Stimulated activated CD4-positive, alpha-beta T cell treated with anti-CD3 and anti-CD28 coated beads, Interleukin-1b, Interleukin-23, amount 100 ng/mL, for 48 hours (primary cell): ENCODE data around the gene RAB39B.
"Not testable (repeated sequence)": the region's sequence is repeated elsewhere in the genome, so short reads cannot be mapped to it uniquely, and the experiment has no call there.

ENCODE experiments used
- DNase-seq: peaks from one replicate; pipeline ENCODE4 v3.0.0-alpha.2; 2020

The RAB39B gene, protein sequence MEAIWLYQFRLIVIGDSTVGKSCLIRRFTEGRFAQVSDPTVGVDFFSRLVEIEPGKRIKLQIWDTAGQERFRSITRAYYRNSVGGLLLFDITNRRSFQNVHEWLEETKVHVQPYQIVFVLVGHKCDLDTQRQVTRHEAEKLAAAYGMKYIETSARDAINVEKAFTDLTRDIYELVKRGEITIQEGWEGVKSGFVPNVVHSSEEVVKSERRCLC

DNA sequence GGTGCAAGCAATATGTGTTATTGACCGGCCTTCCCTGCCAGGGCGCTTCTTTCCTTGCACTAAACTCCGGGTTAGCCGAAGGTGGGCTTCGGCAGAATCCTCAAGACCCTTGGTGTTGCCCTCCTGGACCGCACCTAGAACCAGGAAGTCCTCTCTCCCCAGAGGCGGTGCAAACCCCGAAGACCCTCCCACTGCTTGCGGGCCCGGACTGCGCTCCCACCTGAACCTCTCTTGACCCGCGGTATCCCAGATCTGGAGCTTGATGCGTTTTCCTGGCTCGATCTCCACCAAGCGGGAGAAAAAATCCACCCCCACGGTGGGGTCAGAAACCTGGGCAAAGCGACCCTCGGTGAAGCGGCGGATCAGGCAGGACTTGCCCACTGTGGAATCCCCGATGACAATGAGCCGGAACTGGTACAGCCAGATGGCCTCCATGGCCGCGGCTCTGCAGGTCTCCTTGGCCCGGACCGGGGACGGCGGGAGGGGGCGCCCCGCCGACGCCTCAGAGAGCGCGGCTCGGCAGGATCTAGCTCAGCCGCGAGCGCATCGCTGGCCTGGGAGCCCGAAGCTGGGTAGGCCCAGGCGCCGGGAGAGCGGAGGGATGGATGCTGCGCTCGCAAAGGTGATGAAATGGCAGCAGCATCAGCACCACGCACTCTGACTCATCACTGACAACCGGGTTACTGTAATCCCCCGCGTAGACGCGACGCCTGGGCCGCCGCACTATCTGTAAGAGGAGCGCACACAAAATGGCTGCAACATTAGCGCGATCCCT is at the start of gene RAB39B:
Gene RAB39B, minus strand, starts transcription at position 638 of the 775 bp plus-strand sequence. Its CDS starts 203 bp downstream, at position 435.
- DNase-seq, result peak; percentile 82

DNA sequence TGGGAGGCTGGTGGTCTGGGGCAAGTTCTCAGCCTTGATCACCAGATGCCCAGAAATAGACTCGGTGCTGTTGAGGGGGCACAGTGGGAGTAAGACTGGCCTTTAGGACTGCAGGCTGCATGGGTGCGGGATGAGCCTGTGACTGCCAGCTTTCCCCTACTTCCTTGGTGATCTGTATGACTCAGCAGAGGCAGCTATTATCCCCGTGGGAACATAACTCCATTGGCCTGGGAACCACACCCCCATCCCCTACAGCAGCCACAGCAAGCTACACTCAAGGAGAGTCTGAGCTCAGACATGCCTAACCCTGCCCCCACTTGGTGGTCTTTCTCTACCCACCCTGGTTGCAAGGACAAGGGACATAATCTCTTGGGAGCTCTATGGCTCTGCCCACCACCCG is 49.5 kb upstream of the RAB39B start:
- DNase-seq, result no peak

DNA sequence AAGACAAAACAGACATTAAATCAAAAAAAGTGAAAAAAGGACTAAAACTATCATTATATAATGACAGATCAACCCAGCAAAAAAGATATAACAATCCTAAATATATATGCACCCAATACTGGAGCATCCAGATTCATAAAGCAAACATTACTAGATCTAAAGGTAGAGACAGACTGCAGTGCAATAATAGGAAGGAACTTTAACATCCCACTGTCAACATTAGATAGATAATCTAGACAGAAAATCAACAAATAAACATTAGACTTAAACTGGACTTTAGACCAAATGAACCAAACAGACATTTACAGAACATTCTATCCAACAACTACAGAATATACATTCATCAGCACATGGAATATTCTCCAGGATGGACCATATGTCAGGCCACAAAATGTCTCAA is 29.5 kb upstream of the RAB39B start:
- no peak for DNase-seq

DNA sequence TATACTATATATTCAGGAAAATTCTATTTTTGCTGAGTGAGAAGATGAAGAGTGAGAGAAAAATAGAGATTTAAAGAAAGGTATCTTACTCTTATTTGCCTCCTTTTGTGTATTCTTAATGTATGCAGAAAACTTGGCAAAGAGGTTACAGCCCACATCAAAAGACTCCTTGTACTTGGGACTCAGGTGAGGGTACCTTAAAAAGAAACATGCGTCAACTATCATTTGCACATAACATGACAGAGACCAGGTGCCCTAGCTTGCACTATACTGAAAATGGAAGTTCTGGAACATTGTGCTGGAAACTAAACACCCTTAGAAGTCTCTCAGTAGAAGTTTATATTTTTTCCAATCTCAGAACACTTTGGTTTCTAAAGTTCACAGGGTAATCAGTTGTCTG is 15.6 kb upstream of the RAB39B start:
- no peak for DNase-seq

DNA sequence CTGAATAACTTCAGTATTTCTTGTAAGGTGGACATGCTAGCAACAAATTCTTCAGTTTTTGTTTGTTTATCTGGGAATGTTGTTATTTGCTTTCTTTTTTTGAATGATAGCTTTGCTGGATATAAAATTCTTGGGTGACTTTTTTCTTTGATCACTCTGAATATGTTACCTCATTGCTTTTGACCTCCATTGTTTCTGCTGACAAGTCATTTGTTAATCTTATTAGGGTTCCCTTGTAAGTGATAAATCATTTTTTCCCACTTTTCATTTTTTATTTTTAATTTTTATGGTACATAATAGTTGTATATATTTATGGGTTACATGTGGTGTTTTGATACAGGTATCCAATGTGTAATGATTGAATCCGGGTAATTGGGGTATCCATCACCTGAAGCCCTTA is 6.7 kb upstream of the RAB39B start:
- DNase-seq, result no peak

DNA sequence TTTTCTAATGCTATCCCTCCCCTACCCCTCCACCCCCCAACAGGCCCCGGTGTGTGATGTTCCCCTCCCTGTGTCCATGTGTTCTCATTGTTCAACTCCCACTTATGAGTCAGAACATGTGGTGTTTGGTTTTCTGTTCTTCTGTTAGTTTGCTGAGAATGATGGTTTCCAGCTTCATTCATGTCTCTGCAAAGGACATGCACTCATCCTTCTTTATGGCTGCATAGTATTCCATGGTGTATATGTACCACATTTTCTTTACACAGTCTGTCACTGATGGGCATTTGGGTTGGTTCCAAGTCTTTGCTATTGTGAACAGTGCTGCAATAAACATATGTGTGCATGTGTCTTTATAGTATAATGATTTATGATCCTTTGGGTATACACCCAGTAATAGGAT is 3.7 kb upstream of the RAB39B start:
- not testable (repeated sequence) for DNase-seq

DNA sequence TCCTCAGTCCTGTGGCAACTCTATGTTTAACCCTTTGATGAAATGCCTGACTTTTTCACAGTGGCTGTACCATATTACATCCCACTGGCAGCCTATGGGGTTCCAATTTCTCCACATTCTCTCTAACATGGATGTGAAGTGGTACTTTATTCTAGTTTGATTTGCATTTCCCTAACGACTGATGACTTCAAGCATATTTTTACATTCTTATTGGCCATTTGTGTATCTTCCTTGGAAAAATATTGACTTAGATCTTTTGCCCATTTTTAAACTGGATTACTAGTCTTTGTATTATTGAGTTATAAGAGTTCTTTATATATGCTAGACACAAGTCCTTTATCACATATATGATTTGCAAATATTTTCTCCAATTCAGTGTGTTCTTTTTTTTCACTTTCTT is 2.1 kb upstream of the RAB39B start:
- no peak for DNase-seq

DNA sequence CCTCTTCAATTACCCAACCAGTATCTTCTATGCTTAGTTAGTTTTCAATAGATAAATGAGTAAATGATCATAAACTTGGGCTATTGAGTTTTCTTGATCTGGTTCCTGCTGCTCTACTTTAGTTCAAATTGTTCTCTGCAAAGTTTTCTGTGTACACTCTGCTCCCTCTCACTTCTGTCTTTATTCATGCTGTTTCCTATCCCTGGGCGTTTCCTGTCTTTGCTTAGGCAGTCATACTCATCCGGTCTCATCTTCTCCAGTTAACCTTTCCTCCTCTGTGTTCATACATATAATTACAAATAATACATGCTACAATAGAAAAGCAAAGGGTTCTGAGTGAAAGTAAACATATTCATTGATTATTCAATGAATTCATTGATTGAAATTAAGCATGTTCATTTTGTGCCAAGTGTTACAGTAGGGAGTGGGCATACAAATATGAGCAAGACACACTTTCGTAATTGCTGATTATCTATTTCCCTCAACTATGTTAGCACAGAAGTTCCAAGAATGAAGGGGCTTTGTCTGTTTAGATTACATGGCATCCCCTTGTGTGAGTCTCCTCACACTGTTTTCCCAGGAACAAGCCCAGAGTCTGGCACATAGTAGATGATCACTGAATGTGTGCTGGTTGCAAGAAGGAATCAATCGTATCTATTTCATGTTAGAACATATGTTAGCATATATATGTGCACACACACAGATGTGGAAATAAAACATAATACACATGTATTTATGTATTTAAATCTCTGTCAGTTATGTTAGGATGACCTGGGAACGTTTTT is 1.1 kb downstream of the RAB39B start:
- DNase-seq, result no peak

DNA sequence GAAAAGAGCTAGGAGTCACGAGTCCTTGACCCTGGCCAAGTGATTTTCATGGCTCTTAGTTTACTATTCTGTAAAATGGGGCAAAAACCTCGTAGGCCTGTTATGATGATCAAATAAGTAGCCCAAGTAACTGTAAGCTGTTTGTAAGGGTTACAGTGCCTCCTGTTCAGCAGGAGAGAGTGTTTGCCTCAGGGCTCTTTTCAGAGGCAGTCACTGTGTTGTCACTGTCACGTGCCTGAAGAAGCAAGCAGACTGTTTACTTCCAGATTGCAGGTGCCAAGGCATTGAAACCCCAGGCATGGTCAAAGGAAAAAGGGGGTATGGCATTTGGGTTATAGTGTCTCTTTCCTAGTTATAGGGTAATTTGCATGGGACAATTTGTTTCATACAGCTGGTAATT is 4.5 kb downstream of the RAB39B start:
- no peak for DNase-seq

DNA sequence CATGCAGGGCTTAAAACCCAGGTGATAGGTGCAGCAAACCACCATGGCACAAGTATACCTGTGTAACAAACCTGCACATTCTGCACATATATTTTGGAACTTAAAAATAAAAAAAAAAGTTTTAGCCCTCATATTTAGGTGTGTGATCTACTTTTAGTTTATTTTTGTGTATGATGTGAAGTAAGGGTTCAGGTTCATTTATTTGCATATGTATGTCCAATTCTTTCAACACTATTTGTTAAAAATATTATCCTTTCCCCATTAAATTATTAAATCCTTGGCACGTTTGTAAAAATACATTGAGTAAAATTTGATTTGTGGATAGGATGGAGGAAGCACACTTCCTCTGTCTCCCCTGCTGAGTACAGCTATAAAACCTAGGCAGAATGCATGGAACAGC is 12.9 kb downstream of the RAB39B start:
- DNase-seq, result no peak

DNA sequence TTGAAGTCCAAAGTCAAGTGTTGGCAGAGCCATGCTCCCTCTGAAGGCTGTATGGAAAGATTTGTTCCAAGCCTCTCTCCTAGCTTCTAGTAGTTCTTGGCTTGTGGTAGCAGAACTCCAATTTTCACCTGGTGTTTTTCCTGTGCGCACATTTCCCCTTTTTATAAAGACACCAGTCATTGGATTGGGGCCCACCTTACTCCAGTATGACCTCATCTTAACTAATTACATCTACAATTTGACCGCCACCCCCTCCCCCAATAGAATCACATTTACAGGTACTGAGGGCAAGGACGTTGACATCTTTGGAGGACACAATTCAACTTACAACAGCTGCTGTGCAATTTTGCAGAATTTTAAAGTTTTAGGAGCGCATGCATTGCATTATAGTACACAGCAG is 16.8 kb downstream of the RAB39B start:
- no peak for DNase-seq

DNA sequence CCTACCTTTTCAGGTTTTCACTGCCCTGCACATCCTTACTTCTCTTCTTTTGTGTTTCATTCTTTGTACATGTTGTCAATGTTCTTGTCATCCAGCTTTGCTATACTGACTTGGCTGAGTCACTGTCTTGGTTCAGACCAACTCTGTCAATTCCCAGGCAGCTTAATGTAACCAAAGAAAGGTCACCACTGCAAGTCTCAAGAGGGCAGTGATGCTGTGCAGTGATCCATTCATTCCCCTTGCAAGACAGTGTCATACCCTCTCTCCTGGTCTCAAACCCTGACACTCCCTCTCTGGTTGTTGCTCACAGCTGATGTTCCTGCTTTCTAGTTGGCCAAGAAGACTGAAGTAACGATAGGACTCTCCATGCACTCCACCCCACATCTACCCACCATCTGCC is 17.5 kb downstream of the RAB39B start:
- no peak for DNase-seq

DNA sequence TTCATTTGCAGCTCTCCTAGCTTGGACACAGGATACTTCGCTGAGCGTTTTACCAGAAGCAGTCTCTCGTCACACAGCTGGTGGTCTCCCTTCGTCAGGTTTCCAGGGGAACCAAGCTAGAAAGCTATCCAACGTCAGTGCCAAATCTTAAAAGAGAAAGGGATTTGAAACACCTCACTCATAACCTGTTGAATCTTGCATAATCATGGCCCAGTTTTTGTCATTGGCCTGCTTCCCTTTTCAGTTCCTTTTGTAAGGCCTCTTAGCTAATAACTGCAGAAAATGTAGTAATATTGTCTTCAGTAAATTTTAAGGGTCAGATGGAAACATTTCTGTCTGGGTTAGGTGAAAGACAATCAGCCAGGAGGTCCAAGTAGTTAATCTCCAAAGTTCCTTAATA is 22.0 kb downstream of the RAB39B start:
- DNase-seq, result no peak

DNA sequence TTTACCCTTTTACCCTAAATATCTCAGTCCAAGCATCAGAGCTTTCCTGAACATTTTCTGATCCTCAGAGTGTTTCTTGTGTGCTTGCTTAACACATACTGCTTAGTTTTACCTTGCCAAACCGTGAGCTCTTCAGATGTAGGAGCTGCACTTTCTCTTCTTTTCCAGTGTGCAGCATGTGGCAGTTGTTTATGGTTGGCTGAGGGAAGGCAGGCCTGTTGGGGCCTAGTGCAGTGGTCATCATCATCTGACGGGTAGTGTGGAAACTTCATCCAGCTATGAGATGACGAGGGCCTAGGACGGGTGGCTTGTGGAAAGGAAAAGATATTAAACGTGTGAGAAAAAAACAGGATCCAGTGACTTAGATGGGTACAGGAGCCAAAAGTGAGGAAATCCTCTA is 26.6 kb downstream of the RAB39B start:
- DNase-seq, result no peak

DNA sequence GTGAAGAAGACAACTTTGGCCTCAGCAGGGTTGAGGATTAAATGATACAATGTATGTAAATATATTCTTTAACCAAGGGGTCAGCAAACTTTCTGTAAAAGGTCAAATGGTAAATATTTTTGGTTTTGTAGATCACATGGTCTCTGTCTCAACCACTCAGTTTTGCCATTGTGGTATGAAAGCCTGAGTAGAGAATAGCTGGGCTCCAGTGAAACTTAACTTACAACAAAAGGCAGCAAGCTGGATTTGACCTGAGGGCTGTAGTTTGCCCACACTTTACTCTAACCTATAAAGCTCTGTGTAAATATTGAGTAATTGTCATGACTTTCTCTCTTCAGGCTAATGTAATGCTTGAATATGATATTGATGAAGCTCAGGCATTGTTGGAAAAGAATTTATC is 28.4 kb downstream of the RAB39B start:
- DNase-seq, result no peak

DNA sequence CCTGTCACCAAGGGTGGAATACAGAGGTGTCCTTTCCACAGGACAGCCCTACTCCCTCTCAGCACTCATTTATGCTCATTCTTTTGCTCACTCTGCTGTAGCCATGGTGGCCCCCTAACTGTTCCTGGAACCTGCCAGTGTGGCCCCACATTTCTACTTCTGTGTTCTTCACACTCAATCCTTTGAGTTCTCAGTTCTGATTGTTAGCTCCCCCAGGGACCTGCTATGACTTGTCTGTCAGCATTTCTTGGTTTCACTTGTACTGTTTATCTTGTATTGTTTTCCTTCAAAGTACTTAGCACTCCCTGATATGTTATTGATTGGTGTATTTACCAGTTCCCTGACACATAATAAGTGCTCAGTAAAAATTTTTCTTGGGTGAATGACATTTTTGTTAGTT is 33.1 kb downstream of the RAB39B start:
- no peak for DNase-seq

DNA sequence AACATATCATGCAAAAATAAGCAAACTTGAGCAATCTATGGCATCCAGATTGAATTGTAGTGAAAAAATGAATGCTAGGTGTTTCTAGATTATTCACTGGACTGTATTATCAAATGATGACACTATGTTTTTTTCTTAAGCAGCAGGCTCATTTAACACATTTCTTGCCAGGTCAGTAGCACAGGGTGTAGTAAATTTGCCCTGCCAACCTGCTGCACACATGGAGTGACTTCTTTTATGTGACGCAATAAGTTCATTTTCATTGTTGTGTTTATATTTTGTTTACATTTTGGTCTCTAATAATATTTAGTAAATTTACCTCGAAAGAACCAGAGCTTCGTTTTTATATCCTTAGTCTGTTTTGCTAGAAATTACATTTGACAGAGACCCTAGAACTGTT is 38.5 kb downstream of the RAB39B start:
- DNase-seq, result no peak

DNA sequence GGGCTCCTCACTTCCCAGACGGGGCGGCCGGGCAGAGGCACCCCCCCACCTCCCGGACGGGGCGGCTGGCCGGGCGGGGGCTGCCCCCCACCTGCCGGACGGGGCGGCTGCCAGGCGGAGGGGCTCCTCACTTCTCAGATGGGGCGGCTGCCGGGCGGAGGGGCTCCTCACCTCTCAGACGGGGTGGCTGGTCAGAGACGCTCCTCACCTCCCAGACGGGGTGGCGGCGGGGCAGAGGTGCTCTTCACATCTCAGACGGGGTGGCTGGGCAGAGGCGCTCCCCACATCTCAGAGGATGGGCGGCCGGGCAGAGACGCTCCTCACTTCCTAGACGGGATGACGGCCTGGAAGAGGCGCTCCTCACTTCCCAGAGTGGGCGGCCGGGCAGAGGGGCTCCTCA is 40.5 kb downstream of the RAB39B start:
- DNase-seq, result not testable (repeated sequence)

DNA sequence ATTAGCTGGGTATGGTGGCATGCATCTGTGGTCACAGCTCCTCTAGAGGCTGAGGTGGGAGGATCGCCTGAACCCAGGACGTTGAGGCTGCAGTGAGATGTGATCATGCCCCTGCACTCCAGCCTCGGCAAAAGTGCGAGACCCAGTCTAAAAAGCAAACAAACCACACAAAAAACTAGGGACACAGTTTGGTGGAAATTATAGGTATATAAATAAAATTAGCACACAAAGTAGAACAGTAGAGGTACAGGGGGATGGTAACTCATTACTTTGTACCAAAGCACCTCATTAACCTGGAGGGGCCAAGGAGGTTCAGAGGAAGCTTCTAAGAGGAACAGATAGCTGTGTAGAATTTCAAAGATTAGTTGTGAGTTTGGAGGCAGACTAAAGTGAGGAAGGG is 42.9 kb downstream of the RAB39B start:
- DNase-seq, result no peak

DNA sequence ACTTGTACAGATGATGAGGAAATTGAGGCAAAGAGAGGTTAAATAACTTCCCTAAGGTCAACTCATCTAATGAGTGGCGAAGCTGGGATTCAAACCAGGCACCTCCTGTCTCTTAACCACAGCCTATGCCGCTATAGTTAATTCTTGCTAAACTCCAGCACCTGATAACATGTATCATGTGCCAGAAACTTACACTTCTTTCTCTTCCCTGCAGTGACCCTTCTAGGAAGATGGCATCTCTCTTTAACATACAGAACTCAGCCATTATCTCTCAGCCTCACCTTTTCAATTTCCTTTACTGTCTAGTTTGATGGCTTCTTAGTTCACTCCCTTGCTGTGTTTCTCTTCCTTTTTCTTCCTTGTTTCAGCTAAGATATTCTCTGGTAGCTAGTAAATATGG is 45.5 kb downstream of the RAB39B start:
- no peak for DNase-seq

DNA sequence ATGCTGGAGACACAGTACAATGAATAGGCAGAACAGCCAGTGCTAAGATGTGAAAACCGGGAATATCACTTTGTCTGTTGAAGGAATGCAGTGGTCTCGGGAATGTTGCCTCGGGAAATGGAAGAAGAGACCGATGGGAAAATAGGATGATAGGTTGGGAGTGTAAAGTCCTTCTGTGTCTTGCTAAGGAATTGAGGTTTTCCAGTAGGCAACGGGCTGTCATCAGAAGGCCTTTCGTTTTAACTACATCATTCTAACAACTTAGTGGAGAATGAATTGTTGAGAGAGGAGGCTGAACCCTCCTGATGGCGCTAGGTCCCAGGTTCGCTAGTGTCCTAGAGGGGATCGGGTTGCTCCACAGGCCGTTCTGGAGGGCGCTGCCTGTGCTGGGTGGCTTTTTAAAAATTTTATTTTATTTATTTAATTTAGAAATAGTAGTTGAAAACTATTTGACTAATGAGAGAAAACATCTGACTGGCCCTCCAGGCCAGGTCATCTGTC is 47.3 kb downstream of the RAB39B start:
- no peak for DNase-seq

DNA sequence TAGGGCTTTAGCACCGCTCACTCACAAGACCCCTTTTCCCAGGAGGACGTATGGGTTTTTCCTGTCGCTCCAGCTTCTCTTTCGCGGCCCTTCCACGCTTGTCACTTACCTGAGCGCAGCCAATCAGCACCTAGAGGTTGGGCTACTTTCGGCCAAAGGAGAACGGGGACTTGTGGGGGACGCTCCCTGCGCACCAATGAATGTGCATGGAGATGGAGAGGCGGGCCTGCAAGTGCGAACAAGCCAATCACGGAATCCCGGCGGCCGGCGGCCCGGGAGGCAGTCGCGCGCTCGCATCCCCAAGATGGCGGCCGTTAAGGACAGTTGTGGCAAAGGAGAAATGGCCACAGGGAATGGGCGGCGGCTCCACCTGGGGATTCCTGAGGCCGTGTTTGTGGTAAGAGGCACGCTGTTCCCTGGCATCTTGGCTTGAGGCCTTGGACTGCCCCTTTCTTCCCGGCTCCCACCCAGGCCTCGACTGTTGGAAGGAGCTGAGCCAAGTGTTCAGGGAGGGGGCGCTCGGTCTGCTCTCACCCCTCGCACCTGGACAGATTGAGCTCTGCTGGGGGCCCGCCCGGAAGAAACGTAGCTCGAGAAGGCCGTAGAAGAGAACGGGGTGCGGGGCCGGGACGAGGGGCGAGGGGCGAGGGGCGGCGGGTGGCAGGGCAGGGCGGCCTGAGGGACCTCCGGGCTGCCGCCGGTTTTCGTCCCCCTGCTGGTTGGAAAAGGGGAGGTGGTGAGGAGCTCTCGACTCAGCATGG is 47.9 kb downstream of the RAB39B start, which contains the start of gene VBP1:
Gene VBP1, plus strand, starts transcription at position 282 of the 761 bp plus-strand sequence. Its CDS starts 23 bp downstream, at position 305.
- peak; percentile 89 for DNase-seq
